Mesenchymal stem cell (in vitro differentiated cells and primary cell): Measurements from ENCODE around the gene UBAC2.

Source experiments
- DNase-seq: peaks from one replicate; pipeline ENCODE4 v3.0.0-alpha.2; 2013
- H2AFZ ChIP-seq: one replicate; pipeline ENCODE4 v1.6.1; 2013; ENCODE audit warnings: low read depth, mild to moderate bottlenecking, control low read depth, inconsistent platforms, low read length, moderate library complexity
- H2AK5ac ChIP-seq: 2 replicates; pipeline ENCODE4 v1.6.1; 2013; ENCODE audit warnings: low read length, moderate library complexity, mild to moderate bottlenecking, inconsistent platforms; ENCODE audit not compliant: severe bottlenecking
- H2BK120ac ChIP-seq: one replicate; pipeline ENCODE4 v1.6.1; 2013; ENCODE audit warnings: low read depth, mild to moderate bottlenecking, inconsistent platforms, low read length, moderate library complexity
- H2BK12ac ChIP-seq, 2 experiments: one replicate each; pipeline ENCODE4 v1.6.1; 2013; ENCODE audit warnings: inconsistent platforms in 2 of 2, low read length in 2 of 2, mild to moderate bottlenecking in 2 of 2, moderate library complexity in 2 of 2, control low read depth in 1 of 2
- H2BK15ac ChIP-seq: one replicate; pipeline ENCODE4 v1.6.1; 2013; ENCODE audit warnings: mild to moderate bottlenecking, low read depth, inconsistent platforms; ENCODE audit not compliant: poor library complexity, severe bottlenecking
- H2BK5ac ChIP-seq: 2 replicates; pipeline ENCODE4 v1.6.1; 2013; ENCODE audit warnings: low read depth, mild to moderate bottlenecking, low read length, control low read depth, inconsistent platforms; ENCODE audit not compliant: poor library complexity, severe bottlenecking
- H3K14ac ChIP-seq, 2 experiments: one replicate each; pipeline ENCODE4 v1.6.1; 2013; ENCODE audit warnings: inconsistent platforms in 2 of 2, low read length in 2 of 2, control low read depth in 1 of 2, mild to moderate bottlenecking in 1 of 2, moderate library complexity in 1 of 2
- H3K18ac ChIP-seq, 2 experiments: one replicate each; pipeline ENCODE4 v1.6.1; 2013; ENCODE audit warnings: inconsistent platforms in 2 of 2, low read length in 2 of 2, control low read depth in 1 of 2, low read depth in 1 of 2, mild to moderate bottlenecking in 1 of 2
- H3K23ac ChIP-seq, 2 experiments: one replicate each; pipeline ENCODE4 v1.6.1; 2013; ENCODE audit warnings: inconsistent platforms in 2 of 2, low read length in 2 of 2, mild to moderate bottlenecking in 2 of 2, moderate library complexity in 2 of 2, control low read depth in 1 of 2
- H3K27ac ChIP-seq: 2 replicates; pipeline ENCODE4 v1.5.1; 2013; ENCODE audit warnings: mild to moderate bottlenecking, moderate library complexity, low read length, control low read depth, inconsistent platforms; ENCODE audit not compliant: poor library complexity, severe bottlenecking
- H3K27me3 ChIP-seq, 2 experiments: 2 replicates each; pipeline versions ENCODE4 v1.6.1 to v1.7.0; 2013; ENCODE audit warnings: low read length in 2 of 2, mild to moderate bottlenecking in 2 of 2, moderate library complexity in 2 of 2, control low read depth in 1 of 2, inconsistent platforms in 1 of 2; ENCODE audit not compliant: control insufficient read depth in 1 of 2, insufficient read depth in 1 of 2
- H3K36me3 ChIP-seq, 2 experiments: 2 replicates each; pipeline versions ENCODE4 v1.6.1 to v1.7.0; 2013; ENCODE audit warnings: low read length in 2 of 2, control low read depth in 1 of 2, inconsistent platforms in 1 of 2, low read depth in 1 of 2, mild to moderate bottlenecking in 1 of 2; ENCODE audit not compliant: insufficient read depth in 2 of 2, control insufficient read depth in 1 of 2
- H3K4ac ChIP-seq, 2 experiments: one replicate each; pipeline ENCODE4 v1.6.1; 2013; ENCODE audit warnings: inconsistent platforms in 2 of 2, low read length in 2 of 2, mild to moderate bottlenecking in 2 of 2, moderate library complexity in 2 of 2, control low read depth in 1 of 2, low read depth in 1 of 2
- H3K4me1 ChIP-seq: 2 replicates; pipeline ENCODE4 v1.6.1; 2013; ENCODE audit warnings: low read depth, low read length, control low read depth; ENCODE audit not compliant: control insufficient read depth, insufficient read depth
- H3K4me2 ChIP-seq: 2 replicates; pipeline ENCODE4 v1.6.1; 2013; ENCODE audit warnings: low read length, mild to moderate bottlenecking, inconsistent platforms; ENCODE audit not compliant: poor library complexity, severe bottlenecking
- H3K4me3 ChIP-seq, 2 experiments: 2 replicates each; pipeline versions ENCODE4 v1.5.1 to v1.7.0; 2013; ENCODE audit warnings: low read length in 2 of 2, mild to moderate bottlenecking in 2 of 2, control low read depth in 1 of 2, low read depth in 1 of 2; ENCODE audit not compliant: insufficient read depth in 1 of 2
- H3K79me1 ChIP-seq: replicated peaks from 2 replicates; pipeline ENCODE4 v1.6.1; 2013; ENCODE audit warnings: mild to moderate bottlenecking, control low read depth, low read length, inconsistent platforms; ENCODE audit not compliant: poor library complexity, severe bottlenecking
- H3K9ac ChIP-seq: 2 replicates; pipeline ENCODE4 v1.7.0; 2013; ENCODE audit warnings: mild to moderate bottlenecking, low read length, moderate library complexity
- H3K9me3 ChIP-seq: 2 replicates; pipeline ENCODE4 v1.7.0; 2013; ENCODE audit warnings: mild to moderate bottlenecking, low read length; ENCODE audit not compliant: control insufficient read depth
- H4K8ac ChIP-seq: one replicate; pipeline ENCODE4 v1.6.1; 2013; ENCODE audit warnings: inconsistent platforms, mild to moderate bottlenecking, low read length, moderate library complexity
- H4K91ac ChIP-seq: one replicate; pipeline ENCODE4 v1.6.1; 2013; ENCODE audit warnings: mild to moderate bottlenecking, low read length, inconsistent platforms
- WGBS: methylation state at CpG from one replicate; pipeline ENCODE4 v1.1.7; 2013; ENCODE audit warnings: mixed read lengths; 5-methylcytosine and 5-hydroxymethylcytosine counted together

Gene UBAC2

GRCh38 chr13:99214731-99215130, 14.1 kb downstream of the UBAC2 start:
- Histone ChIP-seq H3K36me3 (peaks cover 0 to 8% of the 10 kb centered on the region in 2 experiments), H4K91ac (no peak overlapping the region), H3K9me3 (no peaks in the 10 kb centered on the region), H3K4ac (no peak overlapping the region), H2AFZ (no peak overlapping the region), H2BK15ac (no peak overlapping the region), H2BK120ac (no peak overlapping the region), H3K4me2 (no peak overlapping the region), H3K4me1 (peaks cover 7% of the 10 kb centered on the region), H3K18ac (no peak overlapping the region), H2BK5ac (no peak overlapping the region), H3K79me1 (peaks cover 24% of the 10 kb centered on the region), H3K14ac (no peak overlapping the region), H3K27ac (no peak overlapping the region), H3K9ac (no peak overlapping the region), H3K27me3 (no peaks in the 10 kb centered on the region), H3K23ac (no peak overlapping the region), H2BK12ac (no peak overlapping the region), H4K8ac (no peak overlapping the region), H3K4me3 (no peak overlapping the region), H2AK5ac (no peak overlapping the region)
- no peak for DNase-seq
- 100% methylated on average over 1 of the region's 1 CpG for WGBS

- Histone ChIP-seq H3K14ac (no peak overlapping the region), H3K9ac (no peak overlapping the region), H3K27me3 (no peaks in the 10 kb centered on the region), H3K4me1 (peaks cover 7% of the 10 kb centered on the region), H4K8ac (no peak overlapping the region), H3K36me3 (peaks cover 0 to 8% of the 10 kb centered on the region in 2 experiments), H4K91ac (no peak overlapping the region), H2BK5ac (no peak overlapping the region), H3K23ac (no peak overlapping the region), H2AK5ac (no peak overlapping the region), H3K4me2 (no peak overlapping the region), H2AFZ (no peak overlapping the region), H3K79me1 (peaks cover 24% of the 10 kb centered on the region), H3K4me3 (no peak overlapping the region), H3K9me3 (no peaks in the 10 kb centered on the region), H2BK12ac (no peak overlapping the region), H3K27ac (no peak overlapping the region), H2BK120ac (no peak overlapping the region), H2BK15ac (no peak overlapping the region), H3K18ac (no peak overlapping the region), H3K4ac (no peak overlapping the region)
- no peak for DNase-seq
- 95% methylated on average over 15 of the region's 15 CpGs for WGBS
These were observed 14.7 kb downstream of the UBAC2 start for GRCh38 chr13:99215184-99215830.

- H2AK5ac ChIP-seq: no peak overlapping the region
- no peak for DNase-seq
- H3K79me1 ChIP-seq: peaks cover 23% of the 10 kb centered on the region
- H3K9me3 ChIP-seq: no peaks in the 10 kb centered on the region
- peaks cover 7% of the 10 kb centered on the region for H3K4me1 ChIP-seq
- peaks cover 0 to 10% of the 10 kb centered on the region in 2 experiments for H3K36me3 ChIP-seq
- no peak overlapping the region for H3K27ac ChIP-seq
- no peak overlapping the region for H3K18ac ChIP-seq
- no peak overlapping the region for H3K4ac ChIP-seq
- no peak overlapping the region for H3K9ac ChIP-seq
- no peaks in the 10 kb centered on the region for H3K27me3 ChIP-seq
- no peak overlapping the region for H2BK120ac ChIP-seq
- peak overlapping the region; percentile 36 for H4K8ac ChIP-seq
- no peak overlapping the region for H2BK12ac ChIP-seq
- H2BK5ac ChIP-seq: no peak overlapping the region
- H4K91ac ChIP-seq: no peak overlapping the region
- no peak overlapping the region for H2BK15ac ChIP-seq
- H3K23ac ChIP-seq: no peak overlapping the region
- H3K4me2 ChIP-seq: no peak overlapping the region
- no peak overlapping the region for H2AFZ ChIP-seq
- WGBS: 94% methylated on average over 18 of the region's 20 CpGs
- no peak overlapping the region for H3K14ac ChIP-seq
- H3K4me3 ChIP-seq: no peak overlapping the region
These were observed 16.9 kb downstream of the UBAC2 start for GRCh38 chr13:99217461-99218110.

- H3K4me2 ChIP-seq: no peak overlapping the region
- no peak overlapping the region for H2BK5ac ChIP-seq
- H3K18ac ChIP-seq: no peak overlapping the region
- no peak overlapping the region for H2AFZ ChIP-seq
- peaks cover 0 to 10% of the 10 kb centered on the region in 2 experiments for H3K36me3 ChIP-seq
- H3K9ac ChIP-seq: peak overlapping the region; percentile 4
- H3K23ac ChIP-seq: no peak overlapping the region
- DNase-seq: no peak
- H3K14ac ChIP-seq: no peak overlapping the region
- H2BK12ac ChIP-seq: no peak overlapping the region
- no peak overlapping the region for H4K8ac ChIP-seq
- H3K79me1 ChIP-seq: peaks cover 22% of the 10 kb centered on the region
- peaks cover 7% of the 10 kb centered on the region for H3K4me1 ChIP-seq
- H3K27ac ChIP-seq: no peak overlapping the region
- H3K4ac ChIP-seq: no peak overlapping the region
- no peak overlapping the region for H3K4me3 ChIP-seq
- H3K27me3 ChIP-seq: no peaks in the 10 kb centered on the region
- H4K91ac ChIP-seq: no peak overlapping the region
- no peaks in the 10 kb centered on the region for H3K9me3 ChIP-seq
- no peak overlapping the region for H2BK120ac ChIP-seq
- no peak overlapping the region for H2AK5ac ChIP-seq
- H2BK15ac ChIP-seq: no peak overlapping the region
These were observed 17.5 kb downstream of the UBAC2 start for GRCh38 chr13:99218126-99218525.
